Bronchial epithelial cell (primary cell): ENCODE data around the gene TCF7L2. TPM values are rescaled to one million over a fixed set of nuclear protein-coding genes. Genes with fewer than 3 reads are reported as not detected.
A peak's percentile ranks its signal among the peaks of the same experiment; 100 is the strongest.

Experiments used
- DNase-seq: peaks from one replicate; pipeline ENCODE4 v3.0.0-alpha.2; 2010; ENCODE audit warnings: low read depth
- FAIRE-seq: peaks from 2 replicates; lab custom pipeline; 2011; peaks lifted over from hg19 to GRCh38; lab: Jason Lieb, UNC
- H3K27me3 ChIP-seq: 2 replicates; pipeline ENCODE4 v1.5.1; 2011; ENCODE audit warnings: low read length; ENCODE audit not compliant: control insufficient read depth, insufficient read depth
- H3K36me3 ChIP-seq: 2 replicates; pipeline ENCODE4 v1.5.1; 2011; ENCODE audit warnings: low read length; ENCODE audit not compliant: control insufficient read depth, insufficient read depth
- H3K4me3 ChIP-seq: 2 replicates; pipeline ENCODE4 v1.5.1; 2011; ENCODE audit warnings: mild to moderate bottlenecking, low read depth, low read length, control low read depth
- CTCF ChIP-seq: IDR thresholded peaks from 2 replicates; pipeline ENCODE4 v1.5.1; 2011; ENCODE audit warnings: mild to moderate bottlenecking, moderate library complexity, low read length, control low read depth, inconsistent platforms; ENCODE audit not compliant: insufficient read depth, severe bottlenecking
- total RNA-seq: library from RNA; depleted of rRNA; stranded (reverse); fragments of >200 nt; gene quantifications from 2 replicates; pipeline ENCODE4 v1.2.1, GENCODE V29; 2014

TCF7L2 gene
- total RNA-seq, 1 donor from 2014 or later, result 1.1 TPM

DNA sequence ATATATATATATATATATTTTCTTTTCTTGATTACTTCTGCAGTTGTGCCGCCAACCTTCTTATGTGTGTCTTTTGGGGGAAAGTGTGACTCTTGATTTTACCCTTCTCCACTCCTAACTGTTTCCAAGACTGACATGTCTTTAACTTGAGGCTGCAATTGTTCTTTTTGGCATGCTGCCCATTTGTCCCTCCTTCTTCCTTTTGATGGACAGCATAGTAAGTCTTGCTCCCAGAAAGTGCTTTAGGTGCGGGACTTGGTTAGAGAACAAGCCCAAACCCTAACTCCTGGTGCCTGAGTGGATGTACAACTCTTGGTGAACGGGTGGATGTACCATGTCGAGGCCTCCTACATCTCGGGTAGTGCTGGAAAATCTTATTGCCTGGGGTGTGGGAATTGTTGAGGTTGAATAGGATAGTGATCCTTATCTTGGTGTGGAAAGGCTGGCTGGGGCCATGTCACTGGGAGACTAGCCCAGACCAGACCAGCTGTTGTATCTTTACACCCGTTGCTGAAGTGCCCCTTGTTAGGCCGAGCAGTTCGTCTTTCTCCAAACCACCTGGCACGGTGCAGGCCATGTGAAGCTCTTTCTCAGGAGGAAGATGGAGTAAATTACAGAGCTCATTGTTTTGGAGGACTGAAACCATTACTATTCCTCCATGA is 16.3 kb downstream of the TCF7L2 start:
- DNase-seq (no peak), FAIRE-seq (no peak)
- H3K27me3 ChIP-seq, result no peaks in the 10 kb centered on the region
- no peak overlapping the region for H3K4me3 ChIP-seq
- TF ChIP-seq CTCF, result no peak
- H3K36me3 ChIP-seq, result no peaks in the 10 kb centered on the region

DNA sequence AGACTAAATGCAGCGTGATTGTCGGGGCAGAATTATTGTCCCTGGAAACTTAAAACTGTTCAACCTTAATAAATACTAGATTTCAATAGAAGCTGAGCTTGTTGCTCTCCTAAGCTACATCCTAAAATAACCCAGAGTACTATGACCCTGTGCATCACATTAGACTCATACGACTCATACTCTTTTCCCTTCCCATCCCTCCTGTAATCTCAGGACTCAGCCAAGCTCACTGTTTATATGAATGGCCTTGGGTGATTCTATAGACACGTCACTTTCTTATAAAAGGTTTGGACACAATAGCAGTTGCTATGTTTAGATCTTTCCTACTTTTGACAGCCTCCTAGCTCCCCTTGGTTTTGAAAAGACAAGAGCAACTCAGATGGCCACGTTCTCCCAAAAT is 17.2 kb downstream of the TCF7L2 start:
- FAIRE-seq, result no peak
- H3K27me3 ChIP-seq, result no peaks in the 10 kb centered on the region
- TF ChIP-seq CTCF, result no peak
- peak; percentile 78 for DNase-seq
- no peak overlapping the region for H3K4me3 ChIP-seq
- no peaks in the 10 kb centered on the region for H3K36me3 ChIP-seq

DNA sequence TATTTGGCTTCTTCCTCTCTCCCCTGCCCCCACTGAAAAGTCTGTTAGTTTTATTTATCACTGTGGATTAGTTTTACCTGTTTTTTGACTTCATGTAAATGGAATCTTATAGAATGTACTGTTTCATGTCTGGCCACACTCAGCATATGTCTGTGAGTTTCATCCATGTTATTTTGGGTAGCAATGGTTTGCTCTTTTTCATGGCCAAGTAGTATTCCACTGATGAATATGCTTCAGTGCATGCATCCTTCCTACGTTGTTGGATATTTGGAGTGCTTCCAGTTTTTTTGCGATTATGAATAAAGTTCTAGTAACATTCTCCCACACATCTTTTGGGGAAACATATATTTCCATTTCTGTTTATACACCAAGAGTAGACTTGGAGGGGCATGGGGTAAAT is 19.1 kb downstream of the TCF7L2 start:
- no peak for DNase-seq
- TF ChIP-seq CTCF, result no peak
- no peak overlapping the region for H3K4me3 ChIP-seq
- no peaks in the 10 kb centered on the region for H3K27me3 ChIP-seq
- FAIRE-seq, result no peak
- peaks cover 2% of the 10 kb centered on the region for H3K36me3 ChIP-seq

DNA sequence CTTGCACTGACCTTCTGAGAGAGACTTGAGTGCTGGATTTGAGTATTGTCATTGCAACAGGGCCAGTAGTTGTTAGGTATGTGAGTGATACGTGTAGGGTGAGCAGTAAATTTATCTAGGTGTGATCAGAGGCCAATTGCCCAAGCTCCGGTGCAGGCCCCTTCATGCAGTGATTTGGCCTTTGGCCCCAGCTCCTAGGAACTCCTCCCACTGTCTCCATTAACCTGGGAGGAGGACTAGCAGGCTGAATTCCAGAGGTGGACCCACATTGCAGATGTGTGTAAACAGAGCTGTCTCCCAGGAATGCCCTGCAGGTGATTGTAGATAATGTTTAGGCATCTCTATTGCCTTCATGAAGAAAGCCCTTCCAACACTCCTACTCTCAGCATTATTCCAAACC is 19.5 kb downstream of the TCF7L2 start:
- Histone ChIP-seq H3K36me3 (peaks cover 2% of the 10 kb centered on the region), H3K4me3 (no peak overlapping the region), H3K27me3 (no peaks in the 10 kb centered on the region)
- no peak for FAIRE-seq
- DNase-seq, result no peak
- TF ChIP-seq CTCF, result no peak

- FAIRE-seq, result no peak
- H3K36me3 ChIP-seq, result peaks cover 2% of the 10 kb centered on the region
- no peak for TF ChIP-seq CTCF
- no peak for DNase-seq
- H3K4me3 ChIP-seq, result no peak overlapping the region
- no peaks in the 10 kb centered on the region for H3K27me3 ChIP-seq
These were observed 20.0 kb downstream of the TCF7L2 start for GRCh38 chr10:112970021-112970420.

DNA sequence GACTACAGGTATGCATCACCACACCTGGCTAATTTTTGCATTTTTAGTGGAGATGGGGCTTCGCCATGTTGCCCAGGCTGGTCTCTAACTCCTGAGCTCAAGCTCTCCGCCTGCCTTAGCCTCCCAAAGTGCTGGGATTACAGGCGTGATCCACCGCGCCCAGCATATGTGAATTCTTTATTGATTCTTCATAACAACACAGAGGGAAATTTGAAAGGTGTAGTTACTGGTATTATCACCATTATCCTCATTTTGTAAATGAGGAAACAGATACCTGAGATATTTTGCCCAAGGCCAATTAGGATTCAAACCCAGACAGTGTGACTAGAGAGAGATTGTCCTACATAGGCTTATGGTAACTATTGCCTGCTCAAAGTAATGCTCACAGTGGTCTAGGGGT is 22.6 kb downstream of the TCF7L2 start:
- Histone ChIP-seq H3K36me3 (peaks cover 2% of the 10 kb centered on the region), H3K4me3 (no peak overlapping the region), H3K27me3 (no peaks in the 10 kb centered on the region)
- DNase-seq, result no peak
- no peak for FAIRE-seq
- TF ChIP-seq CTCF, result no peak
